Astrocyte of the spinal cord (primary cell): ENCODE data around the gene PRUNE1.

Experiments used
- DNase-seq: peaks from one replicate; pipeline ENCODE4 v3.0.0; 2011; ENCODE audit warnings: low read depth, low spot score
- H3K4me3 ChIP-seq: 2 replicates; pipeline ENCODE4 v1.5.1; 2011; ENCODE audit warnings: low read depth, mild to moderate bottlenecking, low read length, moderate library complexity
- in situ Hi-C: cut with HindIII; loops from 2 replicates; pipeline ENCODE4 v1.10.0; 2017; ENCODE audit warnings: low sequenced_read_pairs
- TF ChIP-seq, protein P1 (sequence below): IDR thresholded peaks from 2 replicates; pipeline ENCODE4 v1.5.1; 2012; ENCODE audit warnings: low read depth, mild to moderate bottlenecking, low read length, inconsistent platforms

PRUNE1 gene

DNA sequence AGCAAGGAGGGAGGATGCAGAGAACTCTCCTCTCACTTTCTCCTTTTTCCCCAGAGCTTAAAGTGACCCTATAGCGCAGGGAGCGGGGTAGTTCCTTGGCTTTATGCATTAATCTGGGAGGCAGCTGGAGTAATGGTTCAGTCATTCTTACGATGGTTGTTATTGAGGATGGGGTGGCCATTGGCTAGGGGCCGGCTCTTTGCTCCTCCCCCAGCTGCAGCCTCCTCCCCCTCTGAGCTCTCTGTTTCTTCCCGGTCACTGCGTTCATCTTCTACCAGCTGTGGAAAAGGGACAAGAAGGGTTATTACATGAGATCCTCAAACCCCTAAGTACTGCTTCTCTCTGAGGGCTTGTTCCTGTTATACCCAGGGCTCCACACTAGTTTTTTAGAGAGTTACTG is 42.2 kb upstream of the PRUNE1 start:
- no peak overlapping the region for H3K4me3 ChIP-seq
- DNase-seq: no peak
- TF ChIP-seq, protein P1, sequence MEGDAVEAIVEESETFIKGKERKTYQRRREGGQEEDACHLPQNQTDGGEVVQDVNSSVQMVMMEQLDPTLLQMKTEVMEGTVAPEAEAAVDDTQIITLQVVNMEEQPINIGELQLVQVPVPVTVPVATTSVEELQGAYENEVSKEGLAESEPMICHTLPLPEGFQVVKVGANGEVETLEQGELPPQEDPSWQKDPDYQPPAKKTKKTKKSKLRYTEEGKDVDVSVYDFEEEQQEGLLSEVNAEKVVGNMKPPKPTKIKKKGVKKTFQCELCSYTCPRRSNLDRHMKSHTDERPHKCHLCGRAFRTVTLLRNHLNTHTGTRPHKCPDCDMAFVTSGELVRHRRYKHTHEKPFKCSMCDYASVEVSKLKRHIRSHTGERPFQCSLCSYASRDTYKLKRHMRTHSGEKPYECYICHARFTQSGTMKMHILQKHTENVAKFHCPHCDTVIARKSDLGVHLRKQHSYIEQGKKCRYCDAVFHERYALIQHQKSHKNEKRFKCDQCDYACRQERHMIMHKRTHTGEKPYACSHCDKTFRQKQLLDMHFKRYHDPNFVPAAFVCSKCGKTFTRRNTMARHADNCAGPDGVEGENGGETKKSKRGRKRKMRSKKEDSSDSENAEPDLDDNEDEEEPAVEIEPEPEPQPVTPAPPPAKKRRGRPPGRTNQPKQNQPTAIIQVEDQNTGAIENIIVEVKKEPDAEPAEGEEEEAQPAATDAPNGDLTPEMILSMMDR: no peak
- in situ Hi-C loops: no loop called here

- in situ Hi-C loops: no loop called here
- no peak overlapping the region for H3K4me3 ChIP-seq
- TF ChIP-seq, protein P1: no peak
- DNase-seq: no peak
Observed at GRCh38 chr1:150967936-150968335, 40.3 kb upstream of the PRUNE1 start.

DNA sequence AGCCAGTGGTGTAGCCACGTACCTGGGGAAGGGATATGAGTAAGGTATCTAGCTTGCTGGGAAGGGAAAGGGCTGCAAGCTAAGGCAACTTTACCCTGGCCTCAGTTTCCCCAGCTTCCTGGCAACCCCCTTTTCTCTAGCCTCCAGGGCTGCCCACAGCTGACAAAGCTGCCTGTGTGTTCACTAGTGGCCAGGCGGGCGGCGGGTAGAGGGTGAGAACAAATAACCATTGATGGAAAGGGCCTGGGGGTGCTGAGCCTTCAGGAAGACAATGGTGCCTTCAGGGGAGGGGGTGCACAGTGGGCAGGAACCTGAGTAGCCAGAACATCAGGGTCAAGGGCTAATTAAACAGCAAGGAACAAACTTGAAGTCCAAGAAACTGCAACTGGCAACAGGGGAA is 39.8 kb upstream of the PRUNE1 start:
- no peak for DNase-seq

DNA sequence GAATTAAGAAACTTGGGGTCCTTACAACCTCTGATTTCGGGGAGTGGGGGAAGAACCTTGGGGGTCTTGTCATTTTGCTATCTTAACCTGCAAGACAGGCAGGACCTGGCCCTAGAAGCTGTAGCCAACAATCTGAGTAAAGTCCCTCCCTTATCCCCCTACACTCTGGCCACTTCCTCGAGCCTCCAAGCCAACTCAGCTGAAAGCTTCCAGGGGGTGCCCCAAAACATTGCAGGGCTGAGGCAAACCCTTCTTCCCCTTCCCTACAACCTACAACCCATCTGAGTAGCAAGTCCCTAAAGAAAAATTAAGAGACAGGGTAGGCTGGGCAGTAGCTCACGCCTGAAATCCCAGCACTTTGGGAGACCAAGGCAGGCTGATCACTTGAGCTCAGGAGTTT is 38.6 kb upstream of the PRUNE1 start:
- in situ Hi-C loops: no loop called here

More for the DNA sequence above, 39.8 kb upstream of the PRUNE1 start:
- in situ Hi-C loops: no loop called here
- H3K4me3 ChIP-seq: no peak overlapping the region
- TF ChIP-seq, protein P1: no peak

DNA sequence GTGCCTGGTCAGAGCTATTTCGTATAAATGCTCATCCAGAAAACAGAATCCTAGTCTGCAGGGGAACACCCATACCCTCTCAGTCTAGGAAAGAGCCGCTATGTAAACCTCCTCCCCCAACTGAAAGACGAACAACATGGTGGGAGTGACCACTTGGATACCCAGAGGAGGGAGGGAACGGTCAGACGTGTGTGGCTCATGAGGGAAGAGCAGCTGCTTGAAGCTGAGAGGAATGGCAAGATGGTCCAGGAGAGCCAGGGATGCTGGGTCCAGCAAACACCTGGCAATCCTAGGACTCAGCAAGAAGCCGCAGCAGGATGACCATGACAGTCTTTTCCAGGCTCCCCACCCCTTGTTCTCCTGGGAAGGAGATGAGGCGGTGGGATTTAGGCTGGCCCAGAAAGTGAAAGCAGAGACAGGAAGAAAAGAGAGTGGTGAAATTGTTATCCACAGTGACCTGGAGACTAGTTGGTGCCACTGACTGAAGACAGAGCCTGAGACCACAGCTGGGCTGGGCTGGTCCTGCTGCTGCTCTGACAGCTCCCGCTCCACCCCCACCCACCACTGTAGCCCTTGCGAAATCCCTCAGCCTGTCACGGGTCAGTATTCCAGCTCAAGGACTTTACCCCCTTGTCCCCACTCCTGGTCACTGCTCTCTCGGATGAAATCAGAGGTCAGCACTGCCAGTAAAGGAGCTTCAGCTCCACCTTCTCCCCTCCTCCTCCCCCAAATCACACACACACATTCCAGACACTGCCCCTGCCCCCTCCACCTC is 37.3 kb upstream of the PRUNE1 start:
- peak; percentile 13 for DNase-seq
- TF ChIP-seq, protein P1: no peak
- in situ Hi-C loops: no loop called here
- H3K4me3 ChIP-seq: no peak overlapping the region

More for the DNA sequence above, 38.6 kb upstream of the PRUNE1 start:
- no peak for DNase-seq
- no peak overlapping the region for H3K4me3 ChIP-seq
- TF ChIP-seq, protein P1: no peak

DNA sequence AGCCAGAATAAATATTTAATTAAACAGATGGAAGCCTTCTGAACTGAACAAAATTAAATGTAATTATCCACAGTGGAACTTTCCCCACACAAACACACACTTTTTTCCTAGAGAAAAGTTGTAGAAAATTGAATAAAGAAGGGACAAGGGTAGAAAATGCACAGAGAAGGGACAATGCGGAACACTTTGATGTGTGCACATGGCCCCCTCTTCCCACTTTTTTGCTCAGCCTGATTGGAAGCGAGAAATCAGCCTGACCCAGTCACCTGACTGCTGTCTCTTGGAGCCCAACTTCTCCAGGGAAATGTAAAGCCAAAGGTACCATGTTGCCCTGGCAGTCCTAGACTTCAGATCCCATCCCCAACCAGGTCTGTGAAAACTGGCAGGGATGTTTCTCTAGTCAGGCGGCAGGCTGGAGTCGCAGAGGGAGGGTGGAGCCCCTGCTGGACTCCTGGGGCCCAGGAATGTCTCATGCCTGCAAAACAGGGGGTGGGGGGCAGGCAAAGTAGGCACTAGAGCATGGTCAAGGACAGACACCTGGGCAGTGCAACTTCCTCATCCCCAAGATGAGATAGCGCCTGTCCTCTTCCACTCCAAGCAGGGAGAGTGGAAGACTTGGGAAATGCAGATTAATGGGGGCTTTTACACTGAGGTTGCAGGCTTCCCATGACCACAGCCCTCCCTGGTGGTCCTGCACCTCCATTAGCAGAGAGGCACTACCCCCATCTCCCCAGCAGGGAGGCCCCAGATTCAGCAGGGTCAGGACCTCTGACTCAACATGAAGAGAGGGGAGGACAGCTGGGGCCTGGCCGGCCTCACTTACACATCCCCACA is 36.4 kb upstream of the PRUNE1 start:
- DNase-seq: no peak
- in situ Hi-C loops: no loop called here
- TF ChIP-seq, protein P1: no peak
- no peak overlapping the region for H3K4me3 ChIP-seq
